Measurements from ENCODE around the gene NAALADL2. TPM values are rescaled to one million over a fixed set of nuclear protein-coding genes. Genes with fewer than 3 reads are reported as not detected.

NAALADL2 gene
- total RNA-seq, 1 donor from 2014 or later, result 1.6 TPM

GRCh38 chr3:175410251-175410650, 551.1 kb downstream of the NAALADL2 start:
- no peak for TF ChIP-seq CTCF (IDR thresholded peaks at IDR 0.05; ENCODE audit: partially characterized antibody, unreplicated experiment)
- H3K27ac Mint-ChIP-seq (ENCODE audit: unreplicated experiment), result no peak overlapping the region
- no peak for DNase-seq
- H3K9me3 Mint-ChIP-seq (ENCODE audit: unreplicated experiment), result peaks cover 2% of the 10 kb centered on the region
- no peak overlapping the region for H3K4me3 Mint-ChIP-seq (ENCODE audit: unreplicated experiment)
- no peaks in the 10 kb centered on the region for H3K36me3 Mint-ChIP-seq (ENCODE audit: unreplicated experiment)
- H3K4me1 Mint-ChIP-seq (ENCODE audit: low read depth, unreplicated experiment), result no peaks in the 10 kb centered on the region
- H3K27me3 Mint-ChIP-seq (ENCODE audit: unreplicated experiment), result no peaks in the 10 kb centered on the region

GRCh38 chr3:175411405-175411804, 552.3 kb downstream of the NAALADL2 start:
- no peaks in the 10 kb centered on the region for H3K36me3 Mint-ChIP-seq (ENCODE audit: unreplicated experiment)
- no peak for TF ChIP-seq CTCF (IDR thresholded peaks at IDR 0.05; ENCODE audit: partially characterized antibody, unreplicated experiment)
- no peaks in the 10 kb centered on the region for H3K4me1 Mint-ChIP-seq (ENCODE audit: low read depth, unreplicated experiment)
- no peak overlapping the region for H3K4me3 Mint-ChIP-seq (ENCODE audit: unreplicated experiment)
- H3K27ac Mint-ChIP-seq (ENCODE audit: unreplicated experiment), result no peak overlapping the region
- H3K27me3 Mint-ChIP-seq (ENCODE audit: unreplicated experiment), result no peaks in the 10 kb centered on the region
- H3K9me3 Mint-ChIP-seq (ENCODE audit: unreplicated experiment), result peaks cover 2% of the 10 kb centered on the region
- DNase-seq, result no peak

- no peak overlapping the region for H3K4me3 Mint-ChIP-seq (ENCODE audit: unreplicated experiment)
- no peak for TF ChIP-seq CTCF (IDR thresholded peaks at IDR 0.05; ENCODE audit: partially characterized antibody, unreplicated experiment)
- peaks cover 2% of the 10 kb centered on the region for H3K9me3 Mint-ChIP-seq (ENCODE audit: unreplicated experiment)
- H3K27me3 Mint-ChIP-seq (ENCODE audit: unreplicated experiment), result no peaks in the 10 kb centered on the region
- H3K36me3 Mint-ChIP-seq (ENCODE audit: unreplicated experiment), result no peaks in the 10 kb centered on the region
- H3K4me1 Mint-ChIP-seq (ENCODE audit: low read depth, unreplicated experiment), result no peaks in the 10 kb centered on the region
- no peak overlapping the region for H3K27ac Mint-ChIP-seq (ENCODE audit: unreplicated experiment)
- DNase-seq, result no peak
These were observed 552.8 kb downstream of the NAALADL2 start for GRCh38 chr3:175411946-175412345.

GRCh38 chr3:175413926-175414325, 554.8 kb downstream of the NAALADL2 start:
- no peaks in the 10 kb centered on the region for H3K27me3 Mint-ChIP-seq (ENCODE audit: unreplicated experiment)
- TF ChIP-seq CTCF (IDR thresholded peaks at IDR 0.05; ENCODE audit: partially characterized antibody, unreplicated experiment), result no peak
- no peaks in the 10 kb centered on the region for H3K9me3 Mint-ChIP-seq (ENCODE audit: unreplicated experiment)
- H3K4me3 Mint-ChIP-seq (ENCODE audit: unreplicated experiment), result no peak overlapping the region
- no peak overlapping the region for H3K27ac Mint-ChIP-seq (ENCODE audit: unreplicated experiment)
- H3K36me3 Mint-ChIP-seq (ENCODE audit: unreplicated experiment), result no peaks in the 10 kb centered on the region
- no peak for DNase-seq
- H3K4me1 Mint-ChIP-seq (ENCODE audit: low read depth, unreplicated experiment), result no peaks in the 10 kb centered on the region

- Mint-ChIP-seq H3K4me3 (ENCODE audit: unreplicated experiment) (no peak overlapping the region), H3K27ac (ENCODE audit: unreplicated experiment) (no peak overlapping the region), H3K4me1 (ENCODE audit: low read depth, unreplicated experiment) (no peaks in the 10 kb centered on the region), H3K27me3 (ENCODE audit: unreplicated experiment) (no peaks in the 10 kb centered on the region), H3K9me3 (ENCODE audit: unreplicated experiment) (no peaks in the 10 kb centered on the region), H3K36me3 (ENCODE audit: unreplicated experiment) (no peaks in the 10 kb centered on the region)
- no peak for TF ChIP-seq CTCF (IDR thresholded peaks at IDR 0.05; ENCODE audit: partially characterized antibody, unreplicated experiment)
- no peak for DNase-seq
These were observed 557.5 kb downstream of the NAALADL2 start for GRCh38 chr3:175416600-175416999.

All from glutamatergic neuron (in vitro differentiated cells).